ENCODE measurements around the gene FRMD4A. TPM values are rescaled to one million over a fixed set of nuclear protein-coding genes. Genes with fewer than 3 reads are reported as not detected.

Gene FRMD4A
- polyA plus RNA-seq, 1 donor (not counting 4 experiments of a cell fraction or from before 2014, with no cell fraction given) = 12.9 TPM

GRCh38 chr10:14253711-14254110 lies 77.0 kb downstream of the FRMD4A start:
- Histone ChIP-seq H4K20me1 (ENCODE audit: control insufficient read depth, extremely low read depth, insufficient read depth, low read length) (no peaks in the 10 kb centered on the region), H3K27ac (ENCODE audit: control insufficient read depth, insufficient read depth, low read length) (no peak overlapping the region), H3K4me3 (ENCODE audit: control insufficient read depth in 2 of 3, extremely low read depth in 1 of 3, insufficient read depth in 2 of 3, low read depth in 1 of 3, low read length in 3 of 3) (no peak overlapping the region), H2AFZ (ENCODE audit: control insufficient read depth, low read length) (no peak overlapping the region), H3K4me1 (ENCODE audit: control insufficient read depth, extremely low read depth, insufficient read depth, low read length) (no peaks in the 10 kb centered on the region), H3K4me2 (ENCODE audit: control insufficient read depth, extremely low read depth, insufficient read depth, low read depth, low read length) (no peak overlapping the region), H3K27me3 (ENCODE audit: control insufficient read depth, extremely low read depth, insufficient read depth, low read length) (no peaks in the 10 kb centered on the region), H3K79me2 (ENCODE audit: control insufficient read depth, insufficient read depth, low read length) (no peaks in the 10 kb centered on the region), H3K9me1 (ENCODE audit: control insufficient read depth, extremely low read depth, insufficient read depth, low read length) (no peaks in the 10 kb centered on the region), H3K36me3 (ENCODE audit: control insufficient read depth in 2 of 2, extremely low read depth in 1 of 2, insufficient read depth in 2 of 2, low read length in 2 of 2) (no peaks in the 10 kb centered on the region), H3K9ac (ENCODE audit: control insufficient read depth, extremely low read depth, insufficient read depth, low read length) (no peak overlapping the region), H3K9me3 (ENCODE audit: control insufficient read depth, low read depth, low read length) (no peaks in the 10 kb centered on the region)
- FAIRE-seq (no peak), DNase-seq (ENCODE audit: low read depth, low spot score) (no peak)
- no peak for TF ChIP-seq EZH2 (IDR thresholded peaks at IDR 0.05; ENCODE audit: low read length)
- TF ChIP-seq CTCF (optimal IDR thresholded peaks at IDR 0.05 in 1 of 3, IDR thresholded peaks at IDR 0.05 in 1 of 3, conservative IDR thresholded peaks at IDR 0.05 in 1 of 3; ENCODE audit: extremely low read depth in 1 of 3, insufficient read depth in 2 of 3, low read length in 3 of 3) = no peak
- dilution Hi-C loops (cut with MboI; ENCODE audit: extremely low pct_ligation_motif_present, low sequenced_read_pairs) = no loop called here

- dilution Hi-C loops (cut with MboI; ENCODE audit: extremely low pct_ligation_motif_present, low sequenced_read_pairs) = no loop called here
- FAIRE-seq = no peak
Observed at GRCh38 chr10:14253079-14253478, 77.6 kb downstream of the FRMD4A start.

More at GRCh38 chr10:14253079-14253478, 77.6 kb downstream of the FRMD4A start:
- no peaks in the 10 kb centered on the region for H3K79me2 ChIP-seq (ENCODE audit: control insufficient read depth, insufficient read depth, low read length)
- DNase-seq (ENCODE audit: low read depth, low spot score) = no peak
- H3K4me3 ChIP-seq (ENCODE audit: control insufficient read depth in 2 of 3, extremely low read depth in 1 of 3, insufficient read depth in 2 of 3, low read depth in 1 of 3, low read length in 3 of 3) = no peak overlapping the region
- H3K4me2 ChIP-seq (ENCODE audit: control insufficient read depth, extremely low read depth, insufficient read depth, low read depth, low read length) = no peak overlapping the region
- H3K9me3 ChIP-seq (ENCODE audit: control insufficient read depth, low read depth, low read length) = no peaks in the 10 kb centered on the region
- H3K9me1 ChIP-seq (ENCODE audit: control insufficient read depth, extremely low read depth, insufficient read depth, low read length) = no peaks in the 10 kb centered on the region
- TF ChIP-seq CTCF (optimal IDR thresholded peaks at IDR 0.05 in 1 of 3, IDR thresholded peaks at IDR 0.05 in 1 of 3, conservative IDR thresholded peaks at IDR 0.05 in 1 of 3; ENCODE audit: extremely low read depth in 1 of 3, insufficient read depth in 2 of 3, low read length in 3 of 3) = no peak
- no peak for TF ChIP-seq EZH2 (IDR thresholded peaks at IDR 0.05; ENCODE audit: low read length)
- no peak overlapping the region for H2AFZ ChIP-seq (ENCODE audit: control insufficient read depth, low read length)
- no peaks in the 10 kb centered on the region for H3K27me3 ChIP-seq (ENCODE audit: control insufficient read depth, extremely low read depth, insufficient read depth, low read length)
- no peaks in the 10 kb centered on the region for H4K20me1 ChIP-seq (ENCODE audit: control insufficient read depth, extremely low read depth, insufficient read depth, low read length)
- no peaks in the 10 kb centered on the region for H3K4me1 ChIP-seq (ENCODE audit: control insufficient read depth, extremely low read depth, insufficient read depth, low read length)
- no peak overlapping the region for H3K9ac ChIP-seq (ENCODE audit: control insufficient read depth, extremely low read depth, insufficient read depth, low read length)
- no peaks in the 10 kb centered on the region for H3K36me3 ChIP-seq (ENCODE audit: control insufficient read depth in 2 of 2, extremely low read depth in 1 of 2, insufficient read depth in 2 of 2, low read length in 2 of 2)
- H3K27ac ChIP-seq (ENCODE audit: control insufficient read depth, insufficient read depth, low read length) = no peak overlapping the region
